ENCODE data around the gene HNRNPM.

The HNRNPM gene

GRCh38 chr19:8490873-8491272 is 46.1 kb downstream of the HNRNPM start:
- Histone ChIP-seq H3F3A (ENCODE audit: low read depth) (0 out of 2 replicates have a peak, but pooled peaks cover 6% of the 10 kb centered on the region), H3K4me3 (ENCODE audit: low read length, poor library complexity, severe bottlenecking) (no peak overlapping the region), H3K36me3 (ENCODE audit: insufficient read depth, low read length) (peaks cover 54% of the 10 kb centered on the region; the same call in 1 of the 2 replicates), H3K9me2 (replicated peaks; ENCODE audit: low read depth, low read length) (no peaks in the 10 kb centered on the region), H3K9me3 (ENCODE audit: insufficient read depth, low read depth, low read length) (no peaks in the 10 kb centered on the region), H3K27me3 (ENCODE audit: insufficient read depth, low read length, poor library complexity, severe bottlenecking) (no peaks in the 10 kb centered on the region), H2AFZ (ENCODE audit: low read length) (no peak overlapping the region), H3K79me2 (ENCODE audit: insufficient read depth, low read length) (peaks cover 5% of the 10 kb centered on the region; the same call in 1 of the 2 replicates), H3K4me1 (ENCODE audit: insufficient read depth, low read length, poor library complexity, severe bottlenecking) (peaks cover 24% of the 10 kb centered on the region), H3K4me2 (ENCODE audit: low read depth, low read length, poor library complexity, severe bottlenecking) (no peak overlapping the region), H4K20me1 (ENCODE audit: insufficient read depth, low read length, poor library complexity, severe bottlenecking) (peaks cover 22% of the 10 kb centered on the region), H3K9ac (ENCODE audit: low read depth, low read length, poor library complexity, severe bottlenecking) (no peak overlapping the region)
- no peak for TF ChIP-seq EZH2phosphoT487 (IDR thresholded peaks at IDR 0.05; ENCODE audit: borderline replicate concordance)
- TF ChIP-seq CTCF (conservative IDR thresholded peaks at IDR 0.05; ENCODE audit: low read length) = no peak

GRCh38 chr19:8491574-8491973 is 46.8 kb downstream of the HNRNPM start:
- no peak overlapping the region for H2AFZ ChIP-seq (ENCODE audit: low read length)
- H3K9me2 ChIP-seq (replicated peaks; ENCODE audit: low read depth, low read length) = no peaks in the 10 kb centered on the region
- 0 out of 2 replicates have a peak, but pooled peaks cover 6% of the 10 kb centered on the region for H3F3A ChIP-seq (ENCODE audit: low read depth)
- peaks cover 47% of the 10 kb centered on the region; the same call in 1 of the 2 replicates for H3K36me3 ChIP-seq (ENCODE audit: insufficient read depth, low read length)
- H3K79me2 ChIP-seq (ENCODE audit: insufficient read depth, low read length) = peaks cover 5% of the 10 kb centered on the region; the same call in 1 of the 2 replicates
- H3K4me3 ChIP-seq (ENCODE audit: low read length, poor library complexity, severe bottlenecking) = no peak overlapping the region
- peaks cover 23% of the 10 kb centered on the region for H3K4me1 ChIP-seq (ENCODE audit: insufficient read depth, low read length, poor library complexity, severe bottlenecking)
- H3K9me3 ChIP-seq (ENCODE audit: insufficient read depth, low read depth, low read length) = no peaks in the 10 kb centered on the region
- H4K20me1 ChIP-seq (ENCODE audit: insufficient read depth, low read length, poor library complexity, severe bottlenecking) = peaks cover 21% of the 10 kb centered on the region
- TF ChIP-seq CTCF (conservative IDR thresholded peaks at IDR 0.05; ENCODE audit: low read length) = no peak
- TF ChIP-seq EZH2phosphoT487 (IDR thresholded peaks at IDR 0.05; ENCODE audit: borderline replicate concordance) = no peak
- no peak overlapping the region for H3K4me2 ChIP-seq (ENCODE audit: low read depth, low read length, poor library complexity, severe bottlenecking)
- H3K9ac ChIP-seq (ENCODE audit: low read depth, low read length, poor library complexity, severe bottlenecking) = no peak overlapping the region
- H3K27me3 ChIP-seq (ENCODE audit: insufficient read depth, low read length, poor library complexity, severe bottlenecking) = no peaks in the 10 kb centered on the region

- Histone ChIP-seq H2AFZ (ENCODE audit: low read length) (no peak overlapping the region), H3F3A (ENCODE audit: low read depth) (no peaks in the 10 kb centered on the region), H3K4me2 (ENCODE audit: low read depth, low read length, poor library complexity, severe bottlenecking) (no peak overlapping the region), H3K27me3 (ENCODE audit: insufficient read depth, low read length, poor library complexity, severe bottlenecking) (no peaks in the 10 kb centered on the region), H3K79me2 (ENCODE audit: insufficient read depth, low read length) (no peaks in the 10 kb centered on the region), H4K20me1 (ENCODE audit: insufficient read depth, low read length, poor library complexity, severe bottlenecking) (no peaks in the 10 kb centered on the region), H3K9me2 (replicated peaks; ENCODE audit: low read depth, low read length) (no peaks in the 10 kb centered on the region), H3K9me3 (ENCODE audit: insufficient read depth, low read depth, low read length) (no peaks in the 10 kb centered on the region), H3K36me3 (ENCODE audit: insufficient read depth, low read length) (peaks cover 22% of the 10 kb centered on the region; the same call in 1 of the 2 replicates), H3K4me1 (ENCODE audit: insufficient read depth, low read length, poor library complexity, severe bottlenecking) (peaks cover 6% of the 10 kb centered on the region), H3K4me3 (ENCODE audit: low read length, poor library complexity, severe bottlenecking) (no peak overlapping the region), H3K9ac (ENCODE audit: low read depth, low read length, poor library complexity, severe bottlenecking) (no peak overlapping the region)
- TF ChIP-seq CTCF (conservative IDR thresholded peaks at IDR 0.05; ENCODE audit: low read length) (no peak), EZH2phosphoT487 (IDR thresholded peaks at IDR 0.05; ENCODE audit: borderline replicate concordance) (no peak)
Measured at GRCh38 chr19:8494158-8494557, 49.4 kb downstream of the HNRNPM start.
